H1 (cell line): ENCODE data around the gene SPTBN1. TPM values are rescaled to one million over a fixed set of nuclear protein-coding genes. Genes with fewer than 3 reads are reported as not detected.

Experiments
- CTCF ChIA-PET: fragments of 300-600 bp; sonication (Branson Sonifier 250); formaldehyde crosslinking; loops from one replicate; lab custom pipeline; 2021; ENCODE audit not compliant: partially characterized antibody; lab: Charles Lee
- POLR2A ChIA-PET: fragments of 300-600 bp; sonication (Branson Sonifier 250); formaldehyde crosslinking; loops from one replicate; lab custom pipeline; 2021; ENCODE audit warnings: inconsistent platforms; ENCODE audit not compliant: partially characterized antibody; lab: Charles Lee
- DNase-seq, 2 experiments: peaks; one replicate each; pipeline versions ENCODE4 v3.0.0 to v3.0.0-alpha.2; 2010 to 2022; ENCODE audit warnings: low spot score in 2 of 2, low read depth in 1 of 2, mixed read lengths in 1 of 2
- FAIRE-seq: peaks from 2 replicates; lab custom pipeline; 2011; peaks lifted over from hg19 to GRCh38; lab: Jason Lieb, UNC
- H2AFZ ChIP-seq: 2 replicates; pipeline ENCODE4 v1.8.1; 2012; ENCODE audit warnings: low read length, inconsistent platforms
- H2AK5ac ChIP-seq: 2 replicates; pipeline ENCODE4 v1.6.1; 2013; ENCODE audit warnings: low read depth, low read length
- H2BK120ac ChIP-seq: replicated peaks from 2 replicates; pipeline ENCODE3; 2013; ENCODE audit warnings: low read depth, low read length, inconsistent platforms
- H2BK12ac ChIP-seq: 2 replicates; pipeline ENCODE4 v1.6.1; 2013; ENCODE audit warnings: low read depth, low read length
- H2BK15ac ChIP-seq: 2 replicates; pipeline ENCODE4 v1.6.1; 2013; ENCODE audit warnings: low read length
- H2BK20ac ChIP-seq: 2 replicates; pipeline ENCODE4 v1.6.1; 2013; ENCODE audit warnings: low read length
- H2BK5ac ChIP-seq: 2 replicates; pipeline ENCODE4 v1.6.1; 2013; ENCODE audit warnings: low read depth, low read length
- H3K14ac ChIP-seq: 2 replicates; pipeline ENCODE4 v1.6.1; 2013; ENCODE audit warnings: inconsistent platforms; ENCODE audit not compliant: insufficient read length
- H3K18ac ChIP-seq: 2 replicates; pipeline ENCODE4 v1.6.1; 2013; ENCODE audit warnings: low read length; ENCODE audit errors: extremely low read depth
- H3K23ac ChIP-seq: 2 replicates; pipeline ENCODE4 v1.6.1; 2013; ENCODE audit warnings: inconsistent platforms; ENCODE audit not compliant: insufficient read length
- H3K23me2 ChIP-seq: 2 replicates; pipeline ENCODE4 v1.6.1; 2013; ENCODE audit warnings: low read depth, low read length
- H3K27ac ChIP-seq: 2 replicates; pipeline ENCODE4 v1.6.1; 2011; ENCODE audit warnings: low read depth, low read length, inconsistent platforms
- H3K27me3 ChIP-seq, 4 experiments: replicated peaks in 1 of 4; 1 replicate in 1 of 4; 2 replicates in 3 of 4; pipeline versions ENCODE4 v1.6.1 to v1.8.1; 2011 to 2013; ENCODE audit warnings: low read length in 3 of 4, mild to moderate bottlenecking in 3 of 4, inconsistent platforms in 2 of 4, mixed read lengths in 2 of 4, moderate library complexity in 1 of 4; ENCODE audit not compliant: control insufficient read depth in 3 of 4, insufficient read depth in 3 of 4; ENCODE audit errors: extremely low read depth in 1 of 4
- H3K36me3 ChIP-seq, 4 experiments: 2 replicates each; pipeline versions ENCODE4 v1.6.1 to v1.8.1; 2011 to 2013; ENCODE audit warnings: mild to moderate bottlenecking in 4 of 4, low read length in 3 of 4, moderate library complexity in 2 of 4, control low read depth in 1 of 4, inconsistent platforms in 1 of 4; ENCODE audit not compliant: insufficient read depth in 4 of 4, control insufficient read depth in 2 of 4
- H3K4ac ChIP-seq: replicated peaks from 2 replicates; pipeline ENCODE3; 2013; ENCODE audit warnings: low read length, low read depth, mixed read lengths, inconsistent platforms; ENCODE audit not compliant: insufficient read length
- H3K4me1 ChIP-seq, 4 experiments: replicated peaks in 1 of 4; 1 replicate in 1 of 4; 2 replicates in 3 of 4; pipeline versions ENCODE4 v1.6.1 to v1.8.1; 2011 to 2013; ENCODE audit warnings: low read length in 3 of 4, inconsistent platforms in 2 of 4, mixed read lengths in 1 of 4; ENCODE audit not compliant: insufficient read depth in 4 of 4, control insufficient read depth in 3 of 4
- H3K4me2 ChIP-seq, 2 experiments: 2 replicates each; pipeline versions ENCODE4 v1.6.1 to v1.8.1; 2011 to 2013; ENCODE audit warnings: low read depth in 2 of 2, low read length in 2 of 2, control low read depth in 1 of 2, inconsistent platforms in 1 of 2, mild to moderate bottlenecking in 1 of 2; ENCODE audit not compliant: insufficient read depth in 1 of 2
- H3K4me3 ChIP-seq, 4 experiments: fragments of 200-600, 300-600 bp in 1 of 4; sonication (generic), shearing (Covaris generic), sonication (Bioruptor Twin) in 1 of 4; 2 replicates each; pipeline versions ENCODE4 v1.5.1 to v1.8.1; 2011 to 2016; ENCODE audit warnings: low read length in 4 of 4, low read depth in 3 of 4, control low read depth in 2 of 4, inconsistent platforms in 2 of 4, mild to moderate bottlenecking in 2 of 4, mixed read lengths in 1 of 4, moderate library complexity in 1 of 4; ENCODE audit not compliant: insufficient read depth in 2 of 4; ENCODE audit errors: extremely low read depth in 1 of 4
- H3K56ac ChIP-seq: replicated peaks from 2 replicates; pipeline ENCODE3; 2013; ENCODE audit warnings: low read depth, mild to moderate bottlenecking, mixed read lengths, low read length, inconsistent platforms; ENCODE audit not compliant: insufficient read length
- H3K79me1 ChIP-seq: 2 replicates; pipeline ENCODE4 v1.6.1; 2013; ENCODE audit warnings: low read depth, low read length, control low read depth
- H3K79me2 ChIP-seq, 2 experiments: 2 replicates each; pipeline versions ENCODE4 v1.6.1 to v1.8.1; 2012 to 2013; ENCODE audit warnings: low read length in 2 of 2, mild to moderate bottlenecking in 2 of 2, inconsistent platforms in 1 of 2; ENCODE audit not compliant: insufficient read depth in 2 of 2, control insufficient read depth in 1 of 2
- H3K9ac ChIP-seq, 4 experiments: replicated peaks in 1 of 4; 1 replicate in 1 of 4; 2 replicates in 3 of 4; pipeline versions ENCODE4 v1.6.1 to v1.8.1; 2011 to 2013; ENCODE audit warnings: low read depth in 3 of 4, low read length in 3 of 4, control low read depth in 2 of 4, mild to moderate bottlenecking in 2 of 4, moderate library complexity in 2 of 4, inconsistent platforms in 1 of 4; ENCODE audit errors: extremely low read depth in 1 of 4
- H3K9me3 ChIP-seq, 2 experiments: 2 replicates each; pipeline versions ENCODE4 v1.6.1 to v1.8.1; 2012 to 2013; ENCODE audit warnings: mild to moderate bottlenecking in 2 of 2, moderate library complexity in 2 of 2, control low read depth in 1 of 2, inconsistent platforms in 1 of 2, low read depth in 1 of 2, low read length in 1 of 2, mixed read lengths in 1 of 2; ENCODE audit not compliant: insufficient read depth in 2 of 2
- H4K20me1 ChIP-seq, 2 experiments: replicated peaks in 1 of 2; 2 replicates each; pipeline versions ENCODE3 to v1.8.1; 2011 to 2013; ENCODE audit warnings: inconsistent platforms in 2 of 2, low read length in 2 of 2, mild to moderate bottlenecking in 1 of 2; ENCODE audit not compliant: insufficient read depth in 2 of 2, control insufficient read depth in 1 of 2
- H4K5ac ChIP-seq: 2 replicates; pipeline ENCODE4 v1.6.1; 2013; ENCODE audit warnings: low read length, low read depth, mixed read lengths, inconsistent platforms; ENCODE audit not compliant: insufficient read length
- H4K8ac ChIP-seq: 2 replicates; pipeline ENCODE4 v1.8.0; 2013; ENCODE audit warnings: mild to moderate bottlenecking, moderate library complexity, low read length, inconsistent platforms; ENCODE audit not compliant: insufficient read depth; ENCODE audit errors: extremely low read depth
- H4K91ac ChIP-seq: replicated peaks from 2 replicates; pipeline ENCODE3; 2013; ENCODE audit warnings: low read length, mixed read lengths, inconsistent platforms; ENCODE audit not compliant: insufficient read length
- BACH1 ChIP-seq: IDR thresholded peaks from 2 replicates; pipeline ENCODE4 v1.6.1; 2012; ENCODE audit warnings: low read length, improper control_type of control experiment
- CBX5 ChIP-seq: fragments of 300-800, 300-1000 bp; sonication (generic); IDR thresholded peaks from 2 replicates; pipeline ENCODE4 v1.7.1; 2016; ENCODE audit warnings: antibody characterized with exemption, low read length, low read depth
- CBX8 ChIP-seq: fragments of 300-800, 300-1000 bp; sonication (generic); IDR thresholded peaks from 2 replicates; pipeline ENCODE4 v1.7.1; 2016; ENCODE audit warnings: low read depth, low read length, borderline replicate concordance
- EP300 ChIP-seq, 2 experiments: IDR thresholded peaks; 1 replicate in 1 of 2; 2 replicates in 1 of 2; pipeline ENCODE4 v1.6.1; 2011 to 2012; ENCODE audit warnings: low read depth in 2 of 2, low read length in 2 of 2, mild to moderate bottlenecking in 2 of 2, borderline replicate concordance in 1 of 2, inconsistent platforms in 1 of 2, moderate library complexity in 1 of 2
- FOSL1 ChIP-seq: IDR thresholded peaks from 2 replicates; pipeline ENCODE4 v1.6.1; 2011; ENCODE audit warnings: mild to moderate bottlenecking, low read depth, low read length, moderate library complexity; ENCODE audit not compliant: insufficient read depth
- GABPA ChIP-seq: IDR thresholded peaks from 2 replicates; pipeline ENCODE4 v1.6.1; 2011; ENCODE audit warnings: mild to moderate bottlenecking, low read length, moderate library complexity, borderline replicate concordance; ENCODE audit not compliant: insufficient read depth
- JUN ChIP-seq: IDR thresholded peaks from 2 replicates; pipeline ENCODE4 v1.6.1; 2011; ENCODE audit warnings: low read depth, mild to moderate bottlenecking, improper control_type of control experiment, low read length
- PHF8 ChIP-seq: fragments of 200-600 bp; sonication (generic); conservative IDR thresholded peaks from 2 replicates; pipeline ENCODE4 v1.7.1; 2012; ENCODE audit warnings: low read depth, mild to moderate bottlenecking, inconsistent platforms, low read length, moderate library complexity
- RAD21 ChIP-seq, 2 experiments: IDR thresholded peaks in 1 of 2; conservative IDR thresholded peaks in 1 of 2; 2 replicates each; pipeline ENCODE4 v1.6.1; 2011; ENCODE audit warnings: low read depth in 2 of 2, low read length in 2 of 2, improper control_type of control experiment in 1 of 2, inconsistent platforms in 1 of 2, mild to moderate bottlenecking in 1 of 2, moderate library complexity in 1 of 2
- RNF2 ChIP-seq: fragments of 200-900, 300-1000 bp; sonication (generic); IDR thresholded peaks from 2 replicates; pipeline ENCODE4 v1.7.1; 2016; ENCODE audit warnings: borderline replicate concordance, low read depth, mild to moderate bottlenecking, antibody characterized with exemption, low read length; ENCODE audit not compliant: poor library complexity, severe bottlenecking; ENCODE audit errors: missing control alignments
- SP1 ChIP-seq: IDR thresholded peaks from 2 replicates; pipeline ENCODE4 v1.6.1; 2011; ENCODE audit warnings: low read depth, low read length
- WGBS, 2 experiments: shearing (Covaris generic) in 1 of 2; methylation state at CpG; one replicate each; pipeline versions ENCODE4 v1.1.6 to v1.1.7; 2013 to 2015; ENCODE audit warnings: low lambda C conversion rate in 2 of 2, mixed read lengths in 2 of 2, inconsistent platforms in 1 of 2, low coverage in 1 of 2, missing lambda C conversion rate in 1 of 2; ENCODE audit not compliant: insufficient replicate concordance in 2 of 2, insufficient coverage in 1 of 2, insufficient read length in 1 of 2; ENCODE audit errors: extremely low coverage in 1 of 2, missing lambda C conversion rate in 1 of 2; 5-methylcytosine and 5-hydroxymethylcytosine counted together
- polyA plus RNA-seq, 7 experiments: library from polyadenylated mRNA; depleted of rRNA in 3 of 7; stranded (reverse) in 5 of 7; unstranded in 2 of 7; fragments of >200 nt in 5 of 7; fragments of 200-250 nt in 2 of 7; gene quantifications; 1 replicate in 5 of 7; 2 replicates in 1 of 7; 4 replicates in 1 of 7; pipeline versions ENCODE4 v1.2.1 to v1.2.3, GENCODE V29; 2011 to 2013; ENCODE audit warnings: missing spikeins in 2 of 7, mixed read lengths in 2 of 7
- total RNA-seq: library from RNA; stranded (reverse); fragmentation: NEBNext Ultra II Directional; extraction: Animal tissue kit (Norgen Biotek cat#: 25700); gene quantifications from 2 replicates; pipeline ENCODE4 v1.2.1, GENCODE V29; 2021

The SPTBN1 gene
- total and polyA plus RNA-seq, 2 of the 8 experiments (the other 6 are each of a cell fraction or from before 2014, with no cell fraction given): 31.8 to 180 TPM

- no peak overlapping the region for H2BK5ac ChIP-seq
- no peaks in the 10 kb centered on the region for H3K79me2 ChIP-seq
- no peak overlapping the region for H3K18ac ChIP-seq
- no peak overlapping the region for H2AFZ ChIP-seq
- H3K4me3 ChIP-seq: no peak overlapping the region
- H3K14ac ChIP-seq: no peak overlapping the region
- H3K79me1 ChIP-seq: no peaks in the 10 kb centered on the region
- no peak overlapping the region for H2BK15ac ChIP-seq
- H3K56ac ChIP-seq: no peak overlapping the region
- H3K4me1 ChIP-seq: no peaks in the 10 kb centered on the region
- TF ChIP-seq CBX8 (no peak), JUN (no peak), GABPA (no peak), RNF2 (no peak), BACH1 (no peak), SP1 (no peak), PHF8 (no peak), FOSL1 (no peak), RAD21 (IDR thresholded peaks at IDR 0.05 in 1 of 2, conservative IDR thresholded peaks at IDR 0.05 in 1 of 2; ENCODE audit: low read depth in 2 of 2, low read length in 2 of 2) (no peak), CBX5 (no peak), EP300 (IDR thresholded peaks at IDR 0.05; ENCODE audit: borderline replicate concordance in 1 of 2, low read depth in 2 of 2, low read length in 2 of 2) (no peak)
- no peak overlapping the region for H2BK20ac ChIP-seq
- H2BK12ac ChIP-seq: no peak overlapping the region
- no peak overlapping the region for H3K9ac ChIP-seq
- H2BK120ac ChIP-seq: no peak overlapping the region
- no peaks in the 10 kb centered on the region for H3K36me3 ChIP-seq
- H3K27me3 ChIP-seq: no peaks in the 10 kb centered on the region
- no peaks in the 10 kb centered on the region for H3K23me2 ChIP-seq
- ChIA-PET CTCF (interaction anchor here (0.9 to 1.4 kb wide), 2 partner anchors 10 to 18 kb away, joined by 4 to 6 read pairs; no protein-coding TSS in a partner anchor), POLR2A (no interaction called here)
- H2AK5ac ChIP-seq: no peak overlapping the region
- FAIRE-seq (no peak), DNase-seq (no peak)
- H3K4ac ChIP-seq: no peak overlapping the region
- H3K23ac ChIP-seq: no peak overlapping the region
- H3K4me2 ChIP-seq: no peak overlapping the region
- 92% methylated on average over 2 of the region's 2 CpGs; no CpG with 5 or more reads in 1 of the 2 experiments for WGBS, 2 experiments
- H4K20me1 ChIP-seq: no peaks in the 10 kb centered on the region
- no peaks in the 10 kb centered on the region for H3K9me3 ChIP-seq
- H3K27ac ChIP-seq: no peak overlapping the region
- no peak overlapping the region for H4K91ac ChIP-seq
- no peak overlapping the region for H4K8ac ChIP-seq
- no peak overlapping the region for H4K5ac ChIP-seq
Observed at GRCh38 chr2:54440050-54440449, 16.1 kb upstream of the SPTBN1 start.
